HepG2 (cell line): Measurements from ENCODE around the gene HOXA1. TPM values are rescaled to one million over a fixed set of nuclear protein-coding genes. Genes with fewer than 3 reads are reported as not detected.

Experiments
- ATAC-seq: fragments of 200-7000 bp; cut with Tn5 transposase; 3 replicates; pipeline ENCODE4 v1.9.1; 2020; ENCODE audit warnings: mild to moderate bottlenecking, moderate library complexity
- BruUV-seq: library from RNA; stranded (reverse); fragments of 400-500 nt; replicated peaks from 2 replicates; lab custom pipeline; 2021; lab: Mats Ljungman, UMichigan
- CTCF ChIA-PET: fragments of 300-600 bp; formaldehyde crosslinking; extraction: SDS; loops from one replicate; lab custom pipeline; 2021; ENCODE audit warnings: low total read pairs, inconsistent platforms, low intra/inter-chr PET ratio; lab: Yijun Ruan, JAX
- POLR2A ChIA-PET: fragments of 350-600 bp; sonication (Branson Sonifier 250); formaldehyde crosslinking; loops from one replicate; lab custom pipeline; 2020; ENCODE audit warnings: antibody characterized with exemption, inconsistent platforms; lab: Yijun Ruan, JAX
- DNase-seq: peaks from one replicate; pipeline ENCODE4 v3.0.0-alpha.2; 2015; ENCODE audit warnings: low spot score
- FAIRE-seq: peaks from 3 replicates; lab custom pipeline; 2011; peaks lifted over from hg19 to GRCh38; lab: Jason Lieb, UNC
- H2AFZ ChIP-seq: one replicate; pipeline ENCODE4 v1.6.1; 2011; ENCODE audit warnings: low read length, inconsistent platforms
- H3K27ac ChIP-seq: fragments of 300-600 bp; 3 replicates; pipeline ENCODE4 v1.8.0; 2011; ENCODE audit warnings: mixed run types, mild to moderate bottlenecking, mixed read lengths, low read length, inconsistent platforms; ENCODE audit not compliant: insufficient read depth; ENCODE audit errors: extremely low read length
- H3K27me3 ChIP-seq, 2 experiments: fragments of 200-600 bp in 1 of 2; 2 replicates in 1 of 2; 3 replicates in 1 of 2; pipeline versions ENCODE4 v1.6.0 to v1.8.0; 2011; ENCODE audit warnings: low read length in 2 of 2, mild to moderate bottlenecking in 2 of 2, moderate library complexity in 2 of 2, inconsistent platforms in 1 of 2; ENCODE audit not compliant: insufficient read depth in 2 of 2, control insufficient read depth in 1 of 2
- H3K36me3 ChIP-seq, 2 experiments: fragments of 200-600 bp in 1 of 2; replicated peaks in 1 of 2; 2 replicates in 1 of 2; 3 replicates in 1 of 2; pipeline versions ENCODE4 v1.5.1 to v1.8.0; 2011; ENCODE audit warnings: low read length in 2 of 2, inconsistent platforms in 1 of 2; ENCODE audit not compliant: insufficient read depth in 2 of 2, control insufficient read depth in 1 of 2
- H3K4me1 ChIP-seq: 2 replicates; pipeline ENCODE4 v1.5.1; 2012; ENCODE audit warnings: low read length, inconsistent platforms; ENCODE audit not compliant: insufficient read depth
- H3K4me2 ChIP-seq: 2 replicates; pipeline ENCODE4 v1.6.0; 2011; ENCODE audit warnings: low read depth, low read length, inconsistent platforms
- H3K4me3 ChIP-seq, 3 experiments: fragments of 200-600 bp in 1 of 3; sonication (generic), shearing (Covaris generic) in 1 of 3; replicated peaks in 1 of 3; 2 replicates each; pipeline ENCODE4 v1.5.1; 2011 to 2016; ENCODE audit warnings: low read length in 3 of 3, inconsistent platforms in 2 of 3, low read depth in 2 of 3, mild to moderate bottlenecking in 2 of 3, control low read depth in 1 of 3, mixed read lengths in 1 of 3; ENCODE audit not compliant: insufficient read depth in 1 of 3
- H3K79me2 ChIP-seq: one replicate; pipeline ENCODE4 v1.6.1; 2011; ENCODE audit warnings: low read length, inconsistent platforms; ENCODE audit not compliant: insufficient read depth
- H3K9ac ChIP-seq: 2 replicates; pipeline ENCODE4 v1.6.0; 2011; ENCODE audit warnings: mild to moderate bottlenecking, low read depth, low read length, inconsistent platforms; ENCODE audit not compliant: insufficient read depth
- H3K9me3 ChIP-seq: 2 replicates; pipeline ENCODE4 v1.5.1; 2012; ENCODE audit warnings: mild to moderate bottlenecking, low read length
- H4K20me1 ChIP-seq: 2 replicates; pipeline ENCODE4 v1.6.0; 2011; ENCODE audit warnings: inconsistent platforms, mild to moderate bottlenecking, low read length, moderate library complexity; ENCODE audit not compliant: insufficient read depth
- CEBPB ChIP-seq: IDR thresholded peaks from 2 replicates; pipeline ENCODE4 v1.6.1; 2011; ENCODE audit warnings: low read depth, low read length, improper control_type of control experiment, borderline replicate concordance
- HNRNPUL1 ChIP-seq: fragments of 200-400 bp; formaldehyde crosslinking; IDR thresholded peaks from 2 replicates; pipeline ENCODE4 v1.6.1; 2017; ENCODE audit warnings: low read depth, mild to moderate bottlenecking, low read length, moderate library complexity
- MAF1 ChIP-seq: sonication (generic); formaldehyde crosslinking; IDR thresholded peaks from 2 replicates; pipeline ENCODE4 v1.5.0; 2020; ENCODE audit warnings: missing genetic modification reagents, borderline replicate concordance
- MED1 ChIP-seq: sonication (generic); formaldehyde crosslinking; IDR thresholded peaks from 2 replicates; pipeline ENCODE4 v1.4.0; 2020; ENCODE audit warnings: missing genetic modification reagents
- PCBP1 ChIP-seq: fragments of 200-400 bp; formaldehyde crosslinking; IDR thresholded peaks from 2 replicates; pipeline ENCODE4 v1.6.1; 2017; ENCODE audit warnings: mild to moderate bottlenecking, low read depth, low read length, borderline replicate concordance
- RNF2 ChIP-seq: fragments of 450-650 bp; conservative IDR thresholded peaks from 2 replicates; pipeline ENCODE4 v1.6.1; 2016; ENCODE audit warnings: low read depth
- TFDP2 ChIP-seq: sonication (generic); formaldehyde crosslinking; IDR thresholded peaks from 2 replicates; pipeline ENCODE4 v1.4.0; 2020; ENCODE audit warnings: missing genetic modification reagents
- ZNF678 ChIP-seq: sonication (generic); formaldehyde crosslinking; IDR thresholded peaks from 2 replicates; pipeline ENCODE4 v1.4.0; 2020; ENCODE audit warnings: mild to moderate bottlenecking, missing genetic modification reagents
- ZSCAN9 ChIP-seq: IDR thresholded peaks from 2 replicates; pipeline ENCODE4 v1.6.1; 2016; ENCODE audit warnings: borderline replicate concordance
- WGBS: methylation state at CpG from one replicate; pipeline ENCODE4 v1.1.6; 2017; ENCODE audit warnings: low lambda C conversion rate; 5-methylcytosine and 5-hydroxymethylcytosine counted together
- in situ Hi-C: cut with HindIII; loops from 2 replicates; pipeline ENCODE4 v1.10.0; 2017; ENCODE audit warnings: low pct_unique_long_range_greater_than_20kb; ENCODE audit not compliant: extremely low pct_ligation_motif_present
- intact Hi-C: fragments of 100-400 bp; cut with micrococcal nuclease; formaldehyde crosslinking; loops from one replicate; pipeline ENCODE4 v1.10.0; 2022; ENCODE audit not compliant: unreplicated experiment
- polyA plus RNA-seq, 8 experiments: library from polyadenylated mRNA; depleted of rRNA in 3 of 8; stranded (reverse) in 7 of 8; unstranded in 1 of 8; fragments of >200 nt; fragmentation: Illumina TruSeq in 4 of 8; extraction: Trizol in 4 of 8; gene quantifications; 2 replicates each; pipeline versions ENCODE4 v1.2.1 to v1.2.3, GENCODE V29; 2011 to 2016; ENCODE audit warnings: low read depth in 4 of 8, missing spikeins in 1 of 8, mixed read lengths in 1 of 8; ENCODE audit not compliant: insufficient read depth in 1 of 8
- total RNA-seq, 5 experiments: library from RNA; depleted of rRNA; stranded (reverse); fragments of >200 nt; fragmentation: Illumina TruSeq; extraction: Trizol; gene quantifications; 2 replicates each; pipeline ENCODE4 v1.2.3, GENCODE V29; 2016; ENCODE audit warnings: low read depth in 1 of 5
- TF ChIP-seq, protein P1 (sequence below): sonication (generic); formaldehyde crosslinking; IDR thresholded peaks from 2 replicates; pipeline ENCODE4 v1.9.0; 2022; ENCODE audit warnings: missing genetic modification reagents, mild to moderate bottlenecking, borderline replicate concordance
- TF ChIP-seq, protein P2 (sequence below): IDR thresholded peaks from 2 replicates; pipeline ENCODE4 v1.4.0; 2020; ENCODE audit warnings: mild to moderate bottlenecking, missing genetic modification reagents

Gene HOXA1
- total and polyA plus RNA-seq, 2 of the 13 experiments (the other 11 are each of a cell fraction or from before 2014, with no cell fraction given) = 0.18 to 0.20 TPM

- FAIRE-seq (no peak), DNase-seq (no peak), ATAC-seq (no peak)
- in situ Hi-C loops = no loop called here
- no peak overlapping the region for H3K27ac ChIP-seq
- H3K36me3 ChIP-seq = no peaks in the 10 kb centered on the region
- POLR2A ChIA-PET = no interaction called here
- TF ChIP-seq, protein P1, sequence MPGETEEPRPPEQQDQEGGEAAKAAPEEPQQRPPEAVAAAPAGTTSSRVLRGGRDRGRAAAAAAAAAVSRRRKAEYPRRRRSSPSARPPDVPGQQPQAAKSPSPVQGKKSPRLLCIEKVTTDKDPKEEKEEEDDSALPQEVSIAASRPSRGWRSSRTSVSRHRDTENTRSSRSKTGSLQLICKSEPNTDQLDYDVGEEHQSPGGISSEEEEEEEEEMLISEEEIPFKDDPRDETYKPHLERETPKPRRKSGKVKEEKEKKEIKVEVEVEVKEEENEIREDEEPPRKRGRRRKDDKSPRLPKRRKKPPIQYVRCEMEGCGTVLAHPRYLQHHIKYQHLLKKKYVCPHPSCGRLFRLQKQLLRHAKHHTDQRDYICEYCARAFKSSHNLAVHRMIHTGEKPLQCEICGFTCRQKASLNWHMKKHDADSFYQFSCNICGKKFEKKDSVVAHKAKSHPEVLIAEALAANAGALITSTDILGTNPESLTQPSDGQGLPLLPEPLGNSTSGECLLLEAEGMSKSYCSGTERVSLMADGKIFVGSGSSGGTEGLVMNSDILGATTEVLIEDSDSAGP (CRISPR knock-in tag) = no peak
- TF ChIP-seq CEBPB = peak; percentile 64; the same call in 1 of the 2 replicates
- CTCF ChIA-PET = no interaction called here
- H3K9ac ChIP-seq = no peak overlapping the region
- no peak overlapping the region for H3K4me3 ChIP-seq
- 2% methylated on average over 6 of the region's 6 CpGs for WGBS
- no peaks in the 10 kb centered on the region for H3K9me3 ChIP-seq
- no peaks in the 10 kb centered on the region for H4K20me1 ChIP-seq
- H2AFZ ChIP-seq = no peak overlapping the region
- no peaks in the 10 kb centered on the region for H3K4me1 ChIP-seq
- no peaks in the 10 kb centered on the region for H3K27me3 ChIP-seq
- no peak overlapping the region for H3K4me2 ChIP-seq
- no peaks in the 10 kb centered on the region for H3K79me2 ChIP-seq
- BruUV-seq = no TSS peak
- intact Hi-C loops = no loop called here
These were observed 24.0 kb downstream of the HOXA1 start for GRCh38 chr7:27071622-27072390.

- no peak for DNase-seq
- no peak for ATAC-seq
- intact Hi-C loops (no loop called here), in situ Hi-C loops (no loop called here)
- 57% methylated on average over 1 of the region's 1 CpG for WGBS
- ChIA-PET CTCF (no interaction called here), POLR2A (no interaction called here)
- Histone ChIP-seq H3K9me3 (no peaks in the 10 kb centered on the region), H3K4me2 (no peak overlapping the region), H3K79me2 (no peaks in the 10 kb centered on the region), H3K27ac (no peak overlapping the region), H3K36me3 (no peaks in the 10 kb centered on the region), H3K4me1 (no peaks in the 10 kb centered on the region), H3K27me3 (no peaks in the 10 kb centered on the region), H2AFZ (no peak overlapping the region), H4K20me1 (no peaks in the 10 kb centered on the region), H3K9ac (no peak overlapping the region), H3K4me3 (no peak overlapping the region)
- no TSS peak for BruUV-seq
- TF ChIP-seq TFDP2 (CRISPR knock-in tag) = no peak
- no peak for TF ChIP-seq HNRNPUL1
- TF ChIP-seq MED1 (CRISPR knock-in tag) = no peak
- no peak for TF ChIP-seq RNF2
- no peak for TF ChIP-seq MAF1
- TF ChIP-seq ZNF678 (CRISPR knock-in tag) = no peak
- no peak for TF ChIP-seq ZSCAN9 (CRISPR knock-in tag)
- TF ChIP-seq PCBP1 = no peak
- TF ChIP-seq, protein P2, sequence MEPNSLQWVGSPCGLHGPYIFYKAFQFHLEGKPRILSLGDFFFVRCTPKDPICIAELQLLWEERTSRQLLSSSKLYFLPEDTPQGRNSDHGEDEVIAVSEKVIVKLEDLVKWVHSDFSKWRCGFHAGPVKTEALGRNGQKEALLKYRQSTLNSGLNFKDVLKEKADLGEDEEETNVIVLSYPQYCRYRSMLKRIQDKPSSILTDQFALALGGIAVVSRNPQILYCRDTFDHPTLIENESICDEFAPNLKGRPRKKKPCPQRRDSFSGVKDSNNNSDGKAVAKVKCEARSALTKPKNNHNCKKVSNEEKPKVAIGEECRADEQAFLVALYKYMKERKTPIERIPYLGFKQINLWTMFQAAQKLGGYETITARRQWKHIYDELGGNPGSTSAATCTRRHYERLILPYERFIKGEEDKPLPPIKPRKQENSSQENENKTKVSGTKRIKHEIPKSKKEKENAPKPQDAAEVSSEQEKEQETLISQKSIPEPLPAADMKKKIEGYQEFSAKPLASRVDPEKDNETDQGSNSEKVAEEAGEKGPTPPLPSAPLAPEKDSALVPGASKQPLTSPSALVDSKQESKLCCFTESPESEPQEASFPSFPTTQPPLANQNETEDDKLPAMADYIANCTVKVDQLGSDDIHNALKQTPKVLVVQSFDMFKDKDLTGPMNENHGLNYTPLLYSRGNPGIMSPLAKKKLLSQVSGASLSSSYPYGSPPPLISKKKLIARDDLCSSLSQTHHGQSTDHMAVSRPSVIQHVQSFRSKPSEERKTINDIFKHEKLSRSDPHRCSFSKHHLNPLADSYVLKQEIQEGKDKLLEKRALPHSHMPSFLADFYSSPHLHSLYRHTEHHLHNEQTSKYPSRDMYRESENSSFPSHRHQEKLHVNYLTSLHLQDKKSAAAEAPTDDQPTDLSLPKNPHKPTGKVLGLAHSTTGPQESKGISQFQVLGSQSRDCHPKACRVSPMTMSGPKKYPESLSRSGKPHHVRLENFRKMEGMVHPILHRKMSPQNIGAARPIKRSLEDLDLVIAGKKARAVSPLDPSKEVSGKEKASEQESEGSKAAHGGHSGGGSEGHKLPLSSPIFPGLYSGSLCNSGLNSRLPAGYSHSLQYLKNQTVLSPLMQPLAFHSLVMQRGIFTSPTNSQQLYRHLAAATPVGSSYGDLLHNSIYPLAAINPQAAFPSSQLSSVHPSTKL (CRISPR knock-in tag) = no peak
- no peak for FAIRE-seq
These were observed 27.5 kb downstream of the HOXA1 start for GRCh38 chr7:27068259-27068658.
